Measurements from ENCODE around the gene DCLK3.
A peak's percentile ranks its signal among the peaks of the same experiment; 100 is the strongest.

DCLK3 gene

GRCh38 chr3:36795622-36796021, 31.3 kb upstream of the DCLK3 start:
- Histone ChIP-seq H3F3A (ENCODE audit: insufficient read depth, low read length) (no peaks in the 10 kb centered on the region), H3K79me2 (ENCODE audit: insufficient read depth, low read length) (no peaks in the 10 kb centered on the region), H3K4me2 (ENCODE audit: low read length) (no peak overlapping the region), H3K27me3 (ENCODE audit: insufficient read depth, low read length) (no peaks in the 10 kb centered on the region), H3K36me3 (ENCODE audit: insufficient read depth, low read length) (no peaks in the 10 kb centered on the region), H3K27ac (ENCODE audit: low read depth, low read length, poor library complexity, severe bottlenecking) (no peak overlapping the region), H4K20me1 (ENCODE audit: insufficient read depth, low read length) (no peaks in the 10 kb centered on the region), H3K9ac (ENCODE audit: low read length) (no peak overlapping the region), H3K9me2 (ENCODE audit: low read depth, low read length) (no peaks in the 10 kb centered on the region), H3K9me3 (ENCODE audit: low read length) (no peaks in the 10 kb centered on the region), H3K4me3 (ENCODE audit: low read depth, low read length, poor library complexity, severe bottlenecking) (no peak overlapping the region), H3K4me1 (ENCODE audit: insufficient read depth, low read length, severe bottlenecking) (no peaks in the 10 kb centered on the region), H2AFZ (ENCODE audit: low read length) (no peak overlapping the region)
- TF ChIP-seq CTCF (IDR thresholded peaks at IDR 0.05; ENCODE audit: low read length): no peak

GRCh38 chr3:36792342-36792741, 28.0 kb upstream of the DCLK3 start:
- no peaks in the 10 kb centered on the region for H3K9me2 ChIP-seq (ENCODE audit: low read depth, low read length)
- no peaks in the 10 kb centered on the region for H3F3A ChIP-seq (ENCODE audit: insufficient read depth, low read length)
- H3K9ac ChIP-seq (ENCODE audit: low read length): no peak overlapping the region
- no peak overlapping the region for H3K4me3 ChIP-seq (ENCODE audit: low read depth, low read length, poor library complexity, severe bottlenecking)
- no peaks in the 10 kb centered on the region for H3K4me1 ChIP-seq (ENCODE audit: insufficient read depth, low read length, severe bottlenecking)
- H3K4me2 ChIP-seq (ENCODE audit: low read length): no peak overlapping the region
- H4K20me1 ChIP-seq (ENCODE audit: insufficient read depth, low read length): no peaks in the 10 kb centered on the region
- H3K79me2 ChIP-seq (ENCODE audit: insufficient read depth, low read length): no peaks in the 10 kb centered on the region
- H3K27me3 ChIP-seq (ENCODE audit: insufficient read depth, low read length): no peaks in the 10 kb centered on the region
- peak; percentile 58 for TF ChIP-seq CTCF (IDR thresholded peaks at IDR 0.05; ENCODE audit: low read length)
- no peak for TF ChIP-seq EZH2 (IDR thresholded peaks at IDR 0.05; ENCODE audit: borderline replicate concordance, low read length)
- H2AFZ ChIP-seq (ENCODE audit: low read length): no peak overlapping the region
- no peak overlapping the region for H3K27ac ChIP-seq (ENCODE audit: low read depth, low read length, poor library complexity, severe bottlenecking)
- no peaks in the 10 kb centered on the region for H3K9me3 ChIP-seq (ENCODE audit: low read length)
- no peaks in the 10 kb centered on the region for H3K36me3 ChIP-seq (ENCODE audit: insufficient read depth, low read length)

GRCh38 chr3:36790765-36791164, 26.4 kb upstream of the DCLK3 start:
- TF ChIP-seq CTCF (IDR thresholded peaks at IDR 0.05; ENCODE audit: low read length) (no peak), EZH2 (IDR thresholded peaks at IDR 0.05; ENCODE audit: borderline replicate concordance, low read length) (no peak)
- Histone ChIP-seq H3K79me2 (ENCODE audit: insufficient read depth, low read length) (no peaks in the 10 kb centered on the region), H3K36me3 (ENCODE audit: insufficient read depth, low read length) (no peaks in the 10 kb centered on the region), H2AFZ (ENCODE audit: low read length) (no peak overlapping the region), H3K27ac (ENCODE audit: low read depth, low read length, poor library complexity, severe bottlenecking) (no peak overlapping the region), H3F3A (ENCODE audit: insufficient read depth, low read length) (no peaks in the 10 kb centered on the region), H3K9me2 (ENCODE audit: low read depth, low read length) (no peaks in the 10 kb centered on the region), H3K9me3 (ENCODE audit: low read length) (no peaks in the 10 kb centered on the region), H3K27me3 (ENCODE audit: insufficient read depth, low read length) (no peaks in the 10 kb centered on the region), H4K20me1 (ENCODE audit: insufficient read depth, low read length) (no peaks in the 10 kb centered on the region), H3K4me2 (ENCODE audit: low read length) (no peak overlapping the region), H3K9ac (ENCODE audit: low read length) (no peak overlapping the region), H3K4me3 (ENCODE audit: low read depth, low read length, poor library complexity, severe bottlenecking) (no peak overlapping the region), H3K4me1 (ENCODE audit: insufficient read depth, low read length, severe bottlenecking) (no peaks in the 10 kb centered on the region)

All from OCI-LY1 (cell line).